ENCODE data around the gene RALGAPA1.

DNA sequence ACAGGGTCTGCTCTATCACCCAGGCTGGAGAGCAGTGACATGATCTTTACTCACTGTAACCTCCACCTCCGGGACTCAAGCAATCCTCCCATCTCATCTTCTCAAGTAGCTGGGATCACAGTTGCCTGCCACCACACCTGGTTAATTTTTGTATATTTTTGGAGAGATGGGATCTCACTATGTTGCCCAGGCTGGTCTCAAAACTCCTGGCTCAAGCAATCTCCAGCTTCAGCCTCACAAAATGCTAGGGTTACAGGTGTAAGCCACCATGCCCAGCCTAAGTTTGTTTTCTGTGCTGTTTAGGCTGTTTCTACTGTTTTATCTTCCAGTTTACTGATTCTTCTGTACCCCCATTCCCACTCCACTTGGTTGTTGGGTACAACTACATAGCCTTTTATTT, 208.8 kb downstream of the RALGAPA1 start:
- TF ChIP-seq, protein P1, sequence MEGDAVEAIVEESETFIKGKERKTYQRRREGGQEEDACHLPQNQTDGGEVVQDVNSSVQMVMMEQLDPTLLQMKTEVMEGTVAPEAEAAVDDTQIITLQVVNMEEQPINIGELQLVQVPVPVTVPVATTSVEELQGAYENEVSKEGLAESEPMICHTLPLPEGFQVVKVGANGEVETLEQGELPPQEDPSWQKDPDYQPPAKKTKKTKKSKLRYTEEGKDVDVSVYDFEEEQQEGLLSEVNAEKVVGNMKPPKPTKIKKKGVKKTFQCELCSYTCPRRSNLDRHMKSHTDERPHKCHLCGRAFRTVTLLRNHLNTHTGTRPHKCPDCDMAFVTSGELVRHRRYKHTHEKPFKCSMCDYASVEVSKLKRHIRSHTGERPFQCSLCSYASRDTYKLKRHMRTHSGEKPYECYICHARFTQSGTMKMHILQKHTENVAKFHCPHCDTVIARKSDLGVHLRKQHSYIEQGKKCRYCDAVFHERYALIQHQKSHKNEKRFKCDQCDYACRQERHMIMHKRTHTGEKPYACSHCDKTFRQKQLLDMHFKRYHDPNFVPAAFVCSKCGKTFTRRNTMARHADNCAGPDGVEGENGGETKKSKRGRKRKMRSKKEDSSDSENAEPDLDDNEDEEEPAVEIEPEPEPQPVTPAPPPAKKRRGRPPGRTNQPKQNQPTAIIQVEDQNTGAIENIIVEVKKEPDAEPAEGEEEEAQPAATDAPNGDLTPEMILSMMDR (IDR thresholded peaks at IDR 0.05; ENCODE audit: low read depth, low read length), result no peak
- no peak for TF ChIP-seq EZH2phosphoT487 (IDR thresholded peaks at IDR 0.05; ENCODE audit: low read depth)
